Measurements from ENCODE around the gene CLDN5. TPM values are rescaled to one million over a fixed set of nuclear protein-coding genes. Genes with fewer than 3 reads are reported as not detected.

CLDN5 gene
- total and polyA plus RNA-seq, 2 donors (not counting 1 experiment from before 2014, with no cell fraction given), result 0.33 TPM; not detected in 1

GRCh38 chr22:19517919-19518611 lies 6.1 kb downstream of the CLDN5 start:
- H3K27ac ChIP-seq (ENCODE audit: insufficient read depth, low read length), result no peak overlapping the region
- H3K4me1 ChIP-seq (ENCODE audit: control insufficient read depth, extremely low read depth, insufficient read depth, low read length), result no peaks in the 10 kb centered on the region
- no peaks in the 10 kb centered on the region for H3K79me2 ChIP-seq (ENCODE audit: control insufficient read depth, insufficient read depth, low read length)
- no peaks in the 10 kb centered on the region for H3K9me3 ChIP-seq (ENCODE audit: control insufficient read depth, insufficient read depth, low read depth, low read length)
- TF ChIP-seq EZH2 (IDR thresholded peaks at IDR 0.05; ENCODE audit: low read length, missing control alignments) (no peak), CTCF (conservative IDR thresholded peaks at IDR 0.05 in 1 of 2, IDR thresholded peaks at IDR 0.05 in 1 of 2; ENCODE audit: low read depth in 1 of 2, low read length in 2 of 2) (no peak)
- no peak overlapping the region for H2AFZ ChIP-seq (ENCODE audit: low read length)
- no peak overlapping the region for H3K9ac ChIP-seq (ENCODE audit: insufficient read depth, low read length)
- H3K36me3 ChIP-seq (ENCODE audit: control insufficient read depth, insufficient read depth, low read length), result peaks cover 2% of the 10 kb centered on the region
- H4K20me1 ChIP-seq (ENCODE audit: control insufficient read depth, extremely low read depth, insufficient read depth, low read length), result no peaks in the 10 kb centered on the region
- DNase-seq (ENCODE audit: low read depth in 2 of 2), result no peak
- no peak overlapping the region for H3K4me2 ChIP-seq (ENCODE audit: extremely low read depth, insufficient read depth, low read length)
- peaks cover 2% of the 10 kb centered on the region for H3K27me3 ChIP-seq (ENCODE audit: control insufficient read depth, insufficient read depth, low read length)
- H3K4me3 ChIP-seq (replicated peaks in 1 of 4; ENCODE audit: control extremely low read depth in 1 of 4, insufficient read depth in 1 of 4, low read depth in 3 of 4, low read length in 4 of 4), result no peak overlapping the region

GRCh38 chr22:19517171-19517500 lies 7.1 kb downstream of the CLDN5 start:
- H3K4me3 ChIP-seq (replicated peaks in 1 of 4; ENCODE audit: control extremely low read depth in 1 of 4, insufficient read depth in 1 of 4, low read depth in 3 of 4, low read length in 4 of 4), result no peak overlapping the region
- TF ChIP-seq CTCF (conservative IDR thresholded peaks at IDR 0.05 in 1 of 2, IDR thresholded peaks at IDR 0.05 in 1 of 2; ENCODE audit: low read depth in 1 of 2, low read length in 2 of 2) (no peak), EZH2 (IDR thresholded peaks at IDR 0.05; ENCODE audit: low read length, missing control alignments) (no peak)
- no peak for DNase-seq (ENCODE audit: low read depth in 2 of 2)
- no peak overlapping the region for H3K9ac ChIP-seq (ENCODE audit: insufficient read depth, low read length)
- no peak overlapping the region for H3K4me2 ChIP-seq (ENCODE audit: extremely low read depth, insufficient read depth, low read length)
- H3K27me3 ChIP-seq (ENCODE audit: control insufficient read depth, insufficient read depth, low read length), result no peaks in the 10 kb centered on the region
- H3K27ac ChIP-seq (ENCODE audit: insufficient read depth, low read length), result no peak overlapping the region
- H2AFZ ChIP-seq (ENCODE audit: low read length), result no peak overlapping the region
- no peaks in the 10 kb centered on the region for H3K4me1 ChIP-seq (ENCODE audit: control insufficient read depth, extremely low read depth, insufficient read depth, low read length)
- no peaks in the 10 kb centered on the region for H3K9me3 ChIP-seq (ENCODE audit: control insufficient read depth, insufficient read depth, low read depth, low read length)
- no peaks in the 10 kb centered on the region for H3K79me2 ChIP-seq (ENCODE audit: control insufficient read depth, insufficient read depth, low read length)
- no peaks in the 10 kb centered on the region for H4K20me1 ChIP-seq (ENCODE audit: control insufficient read depth, extremely low read depth, insufficient read depth, low read length)
- H3K36me3 ChIP-seq (ENCODE audit: control insufficient read depth, insufficient read depth, low read length), result peaks cover 2% of the 10 kb centered on the region

- Histone ChIP-seq H3K4me3 (replicated peaks in 1 of 4; ENCODE audit: control extremely low read depth in 1 of 4, insufficient read depth in 1 of 4, low read depth in 3 of 4, low read length in 4 of 4) (no peak overlapping the region), H3K4me2 (ENCODE audit: extremely low read depth, insufficient read depth, low read length) (no peak overlapping the region), H3K27me3 (ENCODE audit: control insufficient read depth, insufficient read depth, low read length) (no peaks in the 10 kb centered on the region), H3K79me2 (ENCODE audit: control insufficient read depth, insufficient read depth, low read length) (no peaks in the 10 kb centered on the region), H2AFZ (ENCODE audit: low read length) (no peak overlapping the region), H3K36me3 (ENCODE audit: control insufficient read depth, insufficient read depth, low read length) (peaks cover 2% of the 10 kb centered on the region), H4K20me1 (ENCODE audit: control insufficient read depth, extremely low read depth, insufficient read depth, low read length) (no peaks in the 10 kb centered on the region), H3K9me3 (ENCODE audit: control insufficient read depth, insufficient read depth, low read depth, low read length) (no peaks in the 10 kb centered on the region), H3K9ac (ENCODE audit: insufficient read depth, low read length) (no peak overlapping the region), H3K4me1 (ENCODE audit: control insufficient read depth, extremely low read depth, insufficient read depth, low read length) (no peaks in the 10 kb centered on the region), H3K27ac (ENCODE audit: insufficient read depth, low read length) (no peak overlapping the region)
- no peak for TF ChIP-seq CTCF (conservative IDR thresholded peaks at IDR 0.05 in 1 of 2, IDR thresholded peaks at IDR 0.05 in 1 of 2; ENCODE audit: low read depth in 1 of 2, low read length in 2 of 2)
- TF ChIP-seq EZH2 (IDR thresholded peaks at IDR 0.05; ENCODE audit: low read length, missing control alignments), result no peak
- no peak for DNase-seq (ENCODE audit: low read depth in 2 of 2)
Measured at GRCh38 chr22:19516378-19517170, 7.6 kb downstream of the CLDN5 start.

Data from fibroblast of lung (primary cell).